HG02970 (cell line): Measurements from ENCODE around the gene TMEM9.

Source experiments
- ATAC-seq: cut with Tn5 transposase; IDR thresholded peaks from one replicate; pipeline ENCODE4 v1.9.1; 2021; ENCODE audit warnings: mild to moderate bottlenecking, moderate library complexity, moderate number of reproducible peaks; ENCODE audit not compliant: unreplicated experiment, low FRiP score

Gene TMEM9

GRCh38 chr1:201111156-201111555 lies 43.1 kb downstream of the TMEM9 start:
- ATAC-seq: no peak

DNA sequence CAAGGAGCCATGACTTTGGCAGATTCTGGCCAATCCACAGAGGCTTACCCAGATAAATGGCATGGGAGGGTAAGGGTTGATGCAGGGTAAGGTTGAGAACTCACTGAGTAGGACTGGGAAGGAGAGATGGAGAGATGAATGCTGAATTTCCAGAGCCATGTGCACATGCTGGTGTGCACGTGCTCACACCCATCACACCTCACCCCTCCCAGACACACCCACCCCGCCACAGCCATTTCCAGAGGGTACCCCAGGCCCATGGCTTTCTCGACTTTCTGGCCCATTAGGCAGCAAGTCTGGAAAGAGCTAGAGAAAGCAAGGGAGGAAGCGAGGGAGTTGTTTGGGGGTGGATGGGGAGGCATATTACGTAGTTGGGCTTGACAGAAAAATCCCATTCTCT lies 43.7 kb downstream of the TMEM9 start:
- no peak for ATAC-seq

DNA sequence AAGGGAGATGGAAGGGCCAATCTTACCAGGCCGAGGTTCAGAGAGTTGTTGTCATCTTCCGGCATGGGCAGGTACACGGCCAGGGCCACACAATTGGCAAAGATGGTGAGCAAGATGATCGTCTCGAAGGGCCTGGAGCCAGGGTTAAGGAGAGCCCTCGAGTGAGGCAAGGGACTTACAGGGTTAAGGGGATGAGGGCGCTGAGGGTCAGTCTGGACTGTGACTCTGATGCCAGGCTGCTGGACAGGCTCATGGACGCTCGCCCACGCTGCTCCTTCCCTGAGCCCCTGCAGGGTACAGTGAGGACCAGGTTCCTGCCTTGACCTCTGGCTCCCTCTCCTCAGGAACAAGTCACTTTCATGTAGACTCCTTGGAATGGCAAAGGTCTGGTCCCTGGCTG lies 44.1 kb downstream of the TMEM9 start:
- ATAC-seq: no peak

GRCh38 chr1:201109651-201110050 lies 44.6 kb downstream of the TMEM9 start:
- no peak for ATAC-seq

- no peak for ATAC-seq
These were observed 45.7 kb downstream of the TMEM9 start for GRCh38 chr1:201108614-201109013.

DNA sequence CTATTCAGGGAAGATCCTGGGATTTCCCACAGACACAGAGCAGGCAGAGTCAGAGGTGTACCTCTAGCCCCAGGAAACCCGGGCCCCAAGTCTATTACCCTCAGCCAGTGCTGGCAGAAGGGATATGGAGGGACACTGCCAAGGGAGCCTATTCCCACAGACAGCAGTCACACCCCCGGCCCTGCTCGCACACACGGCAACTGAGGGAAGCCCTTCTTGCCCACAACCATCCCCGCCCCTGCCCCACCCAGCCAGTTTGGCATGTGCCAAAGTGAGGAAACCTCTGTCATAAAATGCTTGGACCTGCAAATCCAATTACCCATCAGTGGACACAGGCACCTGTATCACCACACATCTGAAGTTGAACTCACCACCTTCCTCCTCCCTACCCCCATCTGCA lies 48.6 kb downstream of the TMEM9 start:
- no peak for ATAC-seq

DNA sequence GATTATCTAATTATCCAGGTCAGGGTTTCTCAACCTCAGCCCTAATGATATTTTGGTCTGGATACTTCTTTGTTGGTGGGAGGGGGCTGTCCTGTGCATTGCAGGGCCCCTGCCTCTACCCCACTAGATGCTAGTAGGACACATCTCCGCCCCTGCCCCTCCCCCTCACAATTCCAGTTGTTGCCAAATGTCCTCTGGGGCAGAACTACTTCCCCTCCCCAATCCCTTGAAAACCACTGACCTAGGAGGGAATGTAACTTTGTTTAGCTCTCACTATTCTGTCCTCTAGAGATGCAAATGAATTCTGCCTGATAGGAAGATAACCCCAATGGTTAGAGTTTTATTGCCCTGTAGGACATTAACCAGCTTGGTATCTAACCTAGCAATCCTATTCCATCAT lies 50.1 kb downstream of the TMEM9 start:
- ATAC-seq: no peak

DNA sequence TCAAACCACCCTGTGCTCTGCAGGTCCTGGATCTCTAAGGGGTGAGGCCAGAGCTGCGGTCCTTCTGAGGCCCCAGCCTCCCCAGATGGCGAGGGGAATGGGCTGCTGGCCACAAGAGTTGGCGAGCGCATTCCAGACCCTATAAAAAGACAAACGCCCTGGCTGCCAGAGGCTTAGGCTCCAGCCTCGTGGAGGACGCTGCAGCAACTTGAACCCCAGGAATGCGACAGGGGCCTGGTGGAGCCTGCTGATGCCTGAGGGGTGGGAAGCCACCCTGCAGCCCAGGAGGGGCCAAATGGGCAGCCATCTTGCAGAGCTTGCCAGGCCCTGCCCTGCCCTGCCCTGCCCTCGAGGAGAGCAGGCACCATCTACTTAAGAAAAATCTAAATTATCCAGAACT lies 50.6 kb downstream of the TMEM9 start:
- no peak for ATAC-seq

GRCh38 chr1:201100169-201100930 lies 53.9 kb downstream of the TMEM9 start:
- ATAC-seq: no peak

DNA sequence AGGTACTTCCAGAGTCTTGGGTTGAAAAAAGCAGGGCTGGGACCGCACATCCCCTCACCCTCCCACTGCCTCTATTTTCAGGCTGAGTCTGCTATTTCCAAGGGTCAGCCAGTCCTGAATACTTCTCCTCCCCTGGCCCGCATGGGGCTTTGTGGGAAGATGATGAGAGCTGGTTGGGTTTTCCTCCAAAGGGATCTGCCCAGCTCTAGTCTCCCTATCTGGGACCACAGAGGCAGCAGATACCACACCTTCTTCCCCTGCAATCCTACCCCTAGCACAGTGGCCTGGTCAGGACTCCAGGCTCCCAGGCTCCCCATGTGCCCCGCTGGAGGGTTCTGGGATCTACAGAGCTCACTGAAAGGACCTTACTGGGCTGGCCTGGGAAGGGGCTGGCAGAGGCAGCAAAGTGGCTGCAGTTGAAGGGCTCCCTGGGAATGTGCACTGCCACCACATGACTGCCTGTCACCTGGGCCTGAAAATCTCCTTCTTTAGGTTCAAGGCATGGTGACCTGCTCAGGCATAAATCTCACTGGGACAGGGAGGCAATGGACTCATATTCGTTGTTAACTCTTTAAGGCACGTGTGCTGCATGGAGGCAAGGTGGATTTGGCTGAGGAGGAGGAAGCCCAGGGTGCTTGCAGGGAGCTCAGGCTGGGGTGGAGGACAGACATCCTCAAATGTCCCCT lies 55.1 kb downstream of the TMEM9 start:
- no peak for ATAC-seq

DNA sequence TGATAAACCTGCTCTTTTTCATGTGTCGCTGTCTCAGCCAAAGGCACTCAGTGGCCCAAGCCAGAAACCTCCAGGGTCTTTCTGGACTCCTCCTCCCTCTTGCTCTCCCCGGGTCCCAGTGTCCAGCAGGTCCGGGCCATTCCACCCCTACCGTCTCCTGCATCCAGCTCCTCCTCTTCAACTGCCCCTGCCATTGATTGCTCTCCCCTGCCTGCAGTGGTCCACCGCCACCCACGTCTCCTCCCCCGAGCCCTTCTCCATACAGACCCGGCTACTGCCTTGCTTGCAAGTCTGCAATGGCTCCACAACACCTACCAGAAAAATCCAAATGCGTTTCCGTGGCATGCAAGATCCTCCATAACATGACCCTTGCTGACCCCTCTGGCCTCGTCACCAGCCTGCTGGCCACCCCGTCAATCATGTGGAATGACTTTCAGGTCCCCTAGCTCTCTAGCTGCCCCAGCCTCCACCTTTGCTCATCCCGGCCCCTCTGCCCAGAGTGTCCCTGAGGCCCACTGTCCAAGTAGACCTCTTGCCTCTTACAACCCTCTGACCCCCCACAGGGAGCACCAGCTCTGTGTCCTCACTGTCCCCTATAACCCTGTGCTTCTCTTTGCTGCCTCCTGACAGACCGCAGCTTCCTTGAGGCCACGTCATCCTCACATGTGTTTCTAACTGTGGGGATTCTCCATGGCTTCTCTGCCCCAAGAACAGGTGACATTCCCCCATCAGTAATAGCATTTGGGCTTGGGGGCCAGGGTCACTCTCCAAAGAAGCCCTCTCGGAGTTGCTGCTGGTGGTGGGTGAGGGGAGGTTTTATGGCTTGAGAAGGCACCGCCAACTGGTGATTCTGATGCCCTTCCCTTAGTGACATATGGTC lies 57.1 kb downstream of the TMEM9 start:
- no peak for ATAC-seq

DNA sequence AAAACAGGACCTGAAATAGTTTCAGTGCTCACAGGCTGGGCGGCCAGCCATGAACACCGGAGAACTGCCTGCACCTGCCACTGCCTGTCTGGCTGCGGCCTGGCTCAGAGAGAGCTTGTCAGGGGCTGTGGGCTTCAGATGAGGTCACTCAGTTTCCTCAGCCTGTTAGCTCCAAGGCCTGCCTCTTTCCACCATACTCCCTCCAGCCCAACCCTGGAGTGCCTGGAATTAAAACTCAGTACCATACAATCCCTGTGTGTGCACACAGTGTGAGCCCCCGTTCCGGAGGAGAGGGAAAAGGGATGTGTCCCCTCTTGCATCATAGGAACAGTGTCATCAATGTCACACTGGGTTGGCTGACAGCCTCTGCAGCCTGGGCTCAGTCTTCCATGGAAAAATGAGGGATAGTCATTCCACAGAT lies 58.2 kb downstream of the TMEM9 start:
- no peak for ATAC-seq

DNA sequence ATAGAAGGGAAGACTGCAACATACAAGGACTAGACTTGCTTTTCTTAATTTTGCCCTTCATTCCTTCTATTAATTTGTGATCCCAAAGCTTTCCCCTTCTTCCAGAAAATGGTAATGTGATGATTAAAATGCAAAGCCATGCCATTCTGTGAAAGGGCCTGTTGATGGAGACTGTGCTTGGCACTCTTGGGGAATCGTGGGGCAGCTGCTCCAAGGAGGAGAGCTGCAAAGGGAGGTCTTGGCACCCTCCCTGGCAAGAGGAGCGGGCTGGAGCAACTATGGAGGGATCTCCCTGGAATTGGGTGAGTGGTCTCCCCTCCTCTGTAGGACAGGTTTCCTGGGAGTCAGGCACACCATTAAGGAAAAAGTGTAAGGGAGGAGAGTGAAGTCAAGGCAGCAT lies 58.7 kb downstream of the TMEM9 start:
- ATAC-seq: no peak

DNA sequence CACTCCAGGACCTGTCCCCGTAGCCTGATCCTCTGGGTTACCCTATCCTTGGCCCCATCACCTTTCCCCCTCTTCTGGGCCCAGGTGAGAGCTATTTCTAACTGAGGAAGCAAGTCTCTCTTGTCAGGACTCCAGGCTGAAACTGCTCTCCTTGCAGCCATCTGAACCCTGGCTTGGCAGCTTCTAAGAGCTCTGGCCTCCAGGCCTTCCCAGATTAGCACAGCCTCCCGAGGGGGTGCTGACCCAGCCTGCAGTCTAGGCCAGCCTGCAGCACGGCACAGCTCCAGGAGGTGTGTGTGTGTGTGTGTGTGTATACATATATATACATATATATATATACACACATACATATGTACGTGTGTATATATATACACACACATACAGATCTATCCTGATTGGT lies 59.4 kb downstream of the TMEM9 start:
- ATAC-seq: no peak

DNA sequence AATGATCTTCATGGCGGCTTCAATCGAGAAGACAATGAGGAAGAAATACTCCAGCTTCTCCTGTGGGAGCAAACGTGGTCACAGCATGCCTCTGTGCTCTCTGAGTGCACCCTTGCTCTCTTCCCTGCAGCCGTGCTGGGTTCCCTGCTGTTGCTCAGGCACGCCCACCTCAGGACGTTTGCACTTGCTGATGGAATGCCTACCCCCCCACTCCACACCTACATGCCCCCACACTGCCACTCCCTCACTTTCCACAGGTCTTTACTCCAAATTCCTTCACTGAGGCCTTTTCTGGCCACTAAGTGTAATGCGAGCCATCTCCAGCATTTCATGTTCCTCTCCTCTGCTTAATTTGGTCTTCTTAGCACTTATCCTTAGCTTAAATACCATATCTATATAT lies 60.3 kb downstream of the TMEM9 start:
- no peak for ATAC-seq

- no peak for ATAC-seq
These were observed 60.7 kb downstream of the TMEM9 start for GRCh38 chr1:201093561-201093960.

DNA sequence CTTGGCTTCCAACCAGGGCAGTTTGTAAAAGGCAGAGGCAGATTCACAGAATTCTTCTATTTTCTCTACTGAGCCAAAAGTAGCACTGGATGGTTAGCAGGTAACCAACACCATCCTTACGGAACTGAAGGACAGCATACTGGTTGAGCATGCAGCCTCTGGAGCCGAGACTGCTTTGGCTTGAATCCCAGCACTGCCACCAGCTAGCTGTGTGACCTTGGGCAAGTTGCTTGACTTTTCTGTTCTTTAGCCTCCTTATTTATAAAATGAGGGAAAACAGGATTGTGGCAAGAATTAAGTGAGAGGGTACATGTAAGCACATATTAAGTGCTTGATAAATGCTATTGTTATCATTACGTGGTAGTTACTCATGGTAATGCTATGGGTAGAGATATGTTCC lies 61.5 kb downstream of the TMEM9 start:
- no peak for ATAC-seq

GRCh38 chr1:201091256-201091655 lies 63.0 kb downstream of the TMEM9 start:
- ATAC-seq: no peak

DNA sequence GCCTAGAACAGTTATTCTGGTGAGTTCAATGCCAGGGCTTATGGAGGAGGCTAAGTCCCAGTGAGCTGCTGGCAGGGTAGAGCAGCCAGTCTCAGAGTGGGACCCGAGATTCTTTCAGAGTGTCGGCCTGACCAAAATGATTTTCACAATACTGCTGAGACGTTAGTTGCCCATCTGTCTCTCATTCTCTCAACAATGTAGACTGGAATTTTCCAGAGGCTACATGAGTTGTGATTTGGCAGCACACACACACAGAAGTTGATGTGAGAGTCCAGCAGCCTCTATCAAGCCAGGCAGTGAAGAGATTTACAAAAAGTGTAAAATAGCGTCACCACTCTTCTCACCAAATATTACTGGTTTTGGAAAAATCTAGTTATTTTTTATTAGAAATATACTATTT lies 63.7 kb downstream of the TMEM9 start:
- no peak for ATAC-seq

GRCh38 chr1:201089596-201089995 lies 64.7 kb downstream of the TMEM9 start:
- ATAC-seq: no peak

DNA sequence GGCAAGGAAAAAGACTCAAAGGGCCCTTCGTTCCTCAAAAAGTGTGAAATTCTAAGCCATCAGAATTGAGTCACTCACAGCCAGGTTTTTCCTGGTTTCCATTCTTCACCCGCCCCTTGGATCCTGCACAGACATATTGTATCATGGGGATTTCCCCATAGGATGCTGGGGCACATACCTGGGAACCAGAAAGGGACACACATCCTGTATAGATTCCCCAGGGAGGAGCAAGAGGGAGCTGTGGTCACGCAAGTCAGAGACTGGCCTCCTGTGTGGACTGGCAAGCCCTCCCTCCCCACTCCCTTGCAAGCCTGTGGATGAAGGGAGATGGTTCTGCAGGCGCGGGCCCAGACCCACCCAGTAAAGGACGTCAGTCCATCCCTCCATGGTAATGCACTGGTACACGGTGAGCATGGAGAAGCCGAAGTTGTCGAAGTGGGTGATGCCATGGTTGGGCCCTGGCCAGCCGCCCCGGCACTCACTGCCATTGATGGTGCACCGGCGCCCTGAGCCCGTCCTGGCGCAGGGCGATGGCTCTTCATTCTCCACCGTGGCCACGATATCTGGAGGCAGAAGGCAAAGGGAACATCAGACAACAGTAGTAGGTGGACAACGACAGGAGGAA lies 65.3 kb downstream of the TMEM9 start:
- no peak for ATAC-seq
